Endodermal cell (in vitro differentiated cells): Measurements from ENCODE around the gene MFAP3L. TPM values are rescaled to one million over a fixed set of nuclear protein-coding genes. Genes with fewer than 3 reads are reported as not detected.

Experiments
- DNase-seq: peaks from one replicate; pipeline ENCODE4 v3.0.0-alpha.2; 2017
- H3K27ac ChIP-seq: 2 replicates; pipeline ENCODE4 v1.5.1; 2013; ENCODE audit warnings: mild to moderate bottlenecking, low read depth, low read length, moderate library complexity
- H3K27me3 ChIP-seq: 2 replicates; pipeline ENCODE4 v1.6.1; 2013; ENCODE audit warnings: mild to moderate bottlenecking, low read length, moderate library complexity; ENCODE audit not compliant: insufficient read depth, control insufficient read depth, poor library complexity, severe bottlenecking
- H3K36me3 ChIP-seq: 2 replicates; pipeline ENCODE4 v1.7.0; 2013; ENCODE audit warnings: mild to moderate bottlenecking, low read length, moderate library complexity; ENCODE audit not compliant: control insufficient read depth, insufficient read depth
- H3K4me1 ChIP-seq: one replicate; pipeline ENCODE4 v1.7.0; 2013; ENCODE audit warnings: low read length; ENCODE audit not compliant: control insufficient read depth, insufficient read depth
- H3K4me3 ChIP-seq: 2 replicates; pipeline ENCODE4 v1.5.1; 2013; ENCODE audit warnings: mild to moderate bottlenecking, low read length, moderate library complexity
- H3K9ac ChIP-seq: 2 replicates; pipeline ENCODE4 v1.6.1; 2013; ENCODE audit warnings: mild to moderate bottlenecking, low read length, moderate library complexity; ENCODE audit not compliant: poor library complexity, severe bottlenecking; ENCODE audit errors: extremely low read depth
- H3K9me3 ChIP-seq: 2 replicates; pipeline ENCODE4 v1.6.1; 2013; ENCODE audit warnings: mild to moderate bottlenecking, low read length, moderate library complexity; ENCODE audit not compliant: control insufficient read depth
- H3K27ac Mint-ChIP-seq: 2 replicates; pipeline ENCODE4 v1.8.0; 2020; ENCODE audit warnings: mixed read lengths
- H3K27me3 Mint-ChIP-seq: 2 replicates; pipeline ENCODE4 v1.8.0; 2021; ENCODE audit warnings: mild to moderate bottlenecking, mixed read lengths; ENCODE audit not compliant: insufficient read depth
- H3K36me3 Mint-ChIP-seq: 2 replicates; pipeline ENCODE4 v1.8.0; 2020; ENCODE audit warnings: low read depth, mixed read lengths
- H3K4me1 Mint-ChIP-seq: 2 replicates; pipeline ENCODE4 v1.8.0; 2020; ENCODE audit warnings: mixed read lengths
- H3K4me3 Mint-ChIP-seq: 2 replicates; pipeline ENCODE4 v1.8.0; 2020; ENCODE audit warnings: mild to moderate bottlenecking, moderate library complexity, mixed read lengths
- H3K9me3 Mint-ChIP-seq: 2 replicates; pipeline ENCODE4 v1.8.0; 2020; ENCODE audit warnings: mild to moderate bottlenecking, mixed read lengths
- WGBS, 2 experiments: methylation state at CpG; one replicate each; pipeline versions ENCODE4 v1.1.5 to v1.1.7; 2013; ENCODE audit warnings: missing lambda C conversion rate in 2 of 2, mixed read lengths in 1 of 2; ENCODE audit not compliant: insufficient coverage in 1 of 2, insufficient read length in 1 of 2; 5-methylcytosine and 5-hydroxymethylcytosine counted together
- total RNA-seq, 2 donors: library from RNA; stranded (reverse); fragmentation: NEBNext Ultra II Directional in 1 of 2; extraction: Animal tissue kit (Norgen Biotek cat#: 25700) in 1 of 2; gene quantifications; 2 replicates in 1 of 2; 3 replicates in 1 of 2; pipeline ENCODE4 v1.2.1, GENCODE V29; 2021
- TF ChIP-seq, protein P1 (sequence below): fragments of 200-600 bp; sonication (generic); conservative IDR thresholded peaks from 2 replicates; pipeline ENCODE4 v1.5.0; 2021; ENCODE audit warnings: antibody characterized with exemption, mild to moderate bottlenecking

Gene MFAP3L
- total RNA-seq, 2 donors from 2014 or later = 19.6 to 25.3 TPM

DNA sequence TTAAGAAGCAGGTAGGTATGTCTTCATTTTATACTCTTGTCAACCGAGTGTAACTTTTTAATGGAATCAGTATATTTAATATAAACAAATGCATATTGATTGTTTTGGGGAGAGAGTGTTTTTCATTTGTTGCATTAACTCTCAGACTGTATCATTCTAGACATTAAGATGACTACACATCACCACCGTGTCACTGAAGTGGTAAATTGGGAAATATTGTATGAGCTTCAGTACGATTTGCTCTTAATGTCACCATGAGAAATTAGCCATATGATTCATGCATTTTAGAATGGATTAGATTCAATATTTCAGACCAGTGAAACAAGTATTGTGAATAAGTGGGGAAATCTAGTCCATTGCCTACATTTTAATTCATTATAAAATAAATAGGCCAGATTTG lies 9.7 kb upstream of the MFAP3L start:
- H3K27ac Mint-ChIP-seq = no peak overlapping the region
- Histone ChIP-seq H3K36me3 (no peaks in the 10 kb centered on the region), H3K9ac (no peak overlapping the region), H3K4me1 (no peaks in the 10 kb centered on the region), H3K27me3 (no peaks in the 10 kb centered on the region), H3K4me3 (no peak overlapping the region), H3K27ac (no peak overlapping the region), H3K9me3 (no peaks in the 10 kb centered on the region)
- peaks cover 4% of the 10 kb centered on the region for H3K27me3 Mint-ChIP-seq
- no peaks in the 10 kb centered on the region for H3K4me1 Mint-ChIP-seq
- H3K36me3 Mint-ChIP-seq = no peaks in the 10 kb centered on the region
- no peaks in the 10 kb centered on the region for H3K9me3 Mint-ChIP-seq
- TF ChIP-seq, protein P1, sequence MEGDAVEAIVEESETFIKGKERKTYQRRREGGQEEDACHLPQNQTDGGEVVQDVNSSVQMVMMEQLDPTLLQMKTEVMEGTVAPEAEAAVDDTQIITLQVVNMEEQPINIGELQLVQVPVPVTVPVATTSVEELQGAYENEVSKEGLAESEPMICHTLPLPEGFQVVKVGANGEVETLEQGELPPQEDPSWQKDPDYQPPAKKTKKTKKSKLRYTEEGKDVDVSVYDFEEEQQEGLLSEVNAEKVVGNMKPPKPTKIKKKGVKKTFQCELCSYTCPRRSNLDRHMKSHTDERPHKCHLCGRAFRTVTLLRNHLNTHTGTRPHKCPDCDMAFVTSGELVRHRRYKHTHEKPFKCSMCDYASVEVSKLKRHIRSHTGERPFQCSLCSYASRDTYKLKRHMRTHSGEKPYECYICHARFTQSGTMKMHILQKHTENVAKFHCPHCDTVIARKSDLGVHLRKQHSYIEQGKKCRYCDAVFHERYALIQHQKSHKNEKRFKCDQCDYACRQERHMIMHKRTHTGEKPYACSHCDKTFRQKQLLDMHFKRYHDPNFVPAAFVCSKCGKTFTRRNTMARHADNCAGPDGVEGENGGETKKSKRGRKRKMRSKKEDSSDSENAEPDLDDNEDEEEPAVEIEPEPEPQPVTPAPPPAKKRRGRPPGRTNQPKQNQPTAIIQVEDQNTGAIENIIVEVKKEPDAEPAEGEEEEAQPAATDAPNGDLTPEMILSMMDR = no peak
- 100% methylated on average over 1 of the region's 3 CpGs for WGBS, 2 experiments
- no peak for DNase-seq
- H3K4me3 Mint-ChIP-seq = no peak overlapping the region

DNA sequence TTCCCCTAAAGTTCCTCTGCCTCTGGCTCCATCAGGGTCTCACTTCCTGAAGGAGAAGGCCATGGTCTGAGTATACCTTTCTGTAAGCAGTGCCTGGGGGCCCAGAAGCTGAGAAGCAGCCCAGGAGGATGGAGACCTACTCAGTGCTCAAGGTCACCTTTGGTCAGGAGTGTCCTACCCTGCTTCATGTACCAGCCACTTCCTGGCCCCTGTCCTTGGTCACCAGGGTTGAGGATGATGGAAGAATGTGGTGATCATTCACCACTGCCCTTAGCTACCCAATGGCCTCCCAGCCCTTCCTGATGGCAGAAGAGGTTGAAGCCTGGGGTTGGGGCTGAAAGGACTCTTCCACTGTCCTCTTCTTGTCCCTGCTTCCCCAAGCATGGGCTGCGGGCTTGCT lies 9.0 kb upstream of the MFAP3L start:
- H3K27ac Mint-ChIP-seq = no peak overlapping the region
- no peaks in the 10 kb centered on the region for H3K9me3 ChIP-seq
- peaks cover 5% of the 10 kb centered on the region for H3K27me3 ChIP-seq
- TF ChIP-seq, protein P1 = no peak
- H3K36me3 ChIP-seq = no peaks in the 10 kb centered on the region
- DNase-seq = no peak
- H3K27ac ChIP-seq = no peak overlapping the region
- no peak overlapping the region for H3K4me3 ChIP-seq
- H3K4me3 Mint-ChIP-seq = no peak overlapping the region
- no peaks in the 10 kb centered on the region for H3K4me1 Mint-ChIP-seq
- no peaks in the 10 kb centered on the region for H3K4me1 ChIP-seq
- no peaks in the 10 kb centered on the region for H3K9me3 Mint-ChIP-seq
- H3K27me3 Mint-ChIP-seq = peaks cover 4% of the 10 kb centered on the region
- no peak overlapping the region for H3K9ac ChIP-seq
- WGBS, 2 experiments = 60 to 94% methylated on average over 1 of the region's 1 CpG
- no peaks in the 10 kb centered on the region for H3K36me3 Mint-ChIP-seq

DNA sequence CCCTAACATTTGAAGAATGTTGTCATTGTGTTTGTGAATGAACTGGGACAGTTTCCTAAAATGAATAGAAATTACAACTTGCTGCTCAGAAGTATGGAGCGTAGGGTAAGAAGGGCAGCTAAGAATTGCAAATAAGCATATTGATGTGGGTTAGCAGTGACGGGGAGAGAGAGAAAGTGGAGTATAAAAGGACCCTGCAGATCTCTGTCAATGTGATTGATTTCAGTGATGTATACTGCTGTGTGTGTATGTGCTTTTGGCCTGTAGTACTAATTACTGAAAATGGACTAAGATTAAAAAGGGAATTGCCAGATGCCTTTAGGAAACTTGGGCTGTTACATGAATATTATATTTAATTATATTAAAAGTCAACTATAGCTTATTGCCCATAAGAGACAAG lies 7.8 kb upstream of the MFAP3L start:
- DNase-seq = no peak
- H3K27me3 ChIP-seq = peaks cover 11% of the 10 kb centered on the region
- H3K4me1 Mint-ChIP-seq = peaks cover 6% of the 10 kb centered on the region
- H3K36me3 Mint-ChIP-seq = no peaks in the 10 kb centered on the region
- no peaks in the 10 kb centered on the region for H3K4me1 ChIP-seq
- H3K9me3 Mint-ChIP-seq = no peaks in the 10 kb centered on the region
- no peak overlapping the region for H3K4me3 ChIP-seq
- TF ChIP-seq, protein P1 = no peak
- H3K9me3 ChIP-seq = no peaks in the 10 kb centered on the region
- no peak overlapping the region for H3K4me3 Mint-ChIP-seq
- no peak overlapping the region for H3K27ac Mint-ChIP-seq
- H3K9ac ChIP-seq = no peak overlapping the region
- H3K27me3 Mint-ChIP-seq = peaks cover 10% of the 10 kb centered on the region
- H3K36me3 ChIP-seq = no peaks in the 10 kb centered on the region
- WGBS, 2 experiments = 72 to 89% methylated on average over 2 of the region's 2 CpGs
- no peak overlapping the region for H3K27ac ChIP-seq
